Epithelial cell of prostate (primary cell): Measurements from ENCODE around the gene NARF.
"Not testable (repeated sequence)": the region's sequence is repeated elsewhere in the genome, so short reads cannot be mapped to it uniquely, and the experiment has no call there.

Experiments
- DNase-seq: peaks from one replicate; pipeline ENCODE4 v3.0.0-alpha.2; 2011; ENCODE audit warnings: low read depth, low spot score
- H3K27ac ChIP-seq: fragments of 450-650 bp; 2 replicates; pipeline ENCODE4 v1.5.1; 2017; ENCODE audit warnings: mild to moderate bottlenecking

The NARF gene

GRCh38 chr17:82525712-82526111 lies 67.2 kb downstream of the NARF start:
- H3K27ac ChIP-seq, result no peak overlapping the region
- no peak for DNase-seq

GRCh38 chr17:82527898-82528297 lies 69.4 kb downstream of the NARF start:
- H3K27ac ChIP-seq, result peak overlapping the region; percentile 92
- no peak for DNase-seq

GRCh38 chr17:82528484-82529265 lies 70.1 kb downstream of the NARF start:
- DNase-seq, result no peak
- H3K27ac ChIP-seq, result peak overlapping the region; percentile 92

- DNase-seq, result no peak
- peak overlapping the region; percentile 92 for H3K27ac ChIP-seq
Measured at GRCh38 chr17:82529914-82530300, 71.4 kb downstream of the NARF start.

GRCh38 chr17:82531431-82531881 lies 72.9 kb downstream of the NARF start:
- no peak for DNase-seq
- peak overlapping the region; percentile 92 for H3K27ac ChIP-seq

- DNase-seq, result no peak
- H3K27ac ChIP-seq, result peak overlapping the region; percentile 72
Measured at GRCh38 chr17:82534401-82534812, 75.9 kb downstream of the NARF start.

GRCh38 chr17:82536512-82537201 lies 78.1 kb downstream of the NARF start:
- peak overlapping the region; percentile 72 for H3K27ac ChIP-seq
- no peak for DNase-seq

- DNase-seq, result not testable (repeated sequence)
- peak overlapping the region; percentile 72 for H3K27ac ChIP-seq
Measured at GRCh38 chr17:82537228-82537627, 78.7 kb downstream of the NARF start.

GRCh38 chr17:82539076-82539475 lies 80.5 kb downstream of the NARF start:
- not testable (repeated sequence) for DNase-seq

More at GRCh38 chr17:82539076-82539475, 80.5 kb downstream of the NARF start:
- H3K27ac ChIP-seq, result not testable (repeated sequence)
